ENCODE measurements around the gene SUV39H2. TPM values are rescaled to one million over a fixed set of nuclear protein-coding genes. Genes with fewer than 3 reads are reported as not detected.

Gene SUV39H2, protein sequence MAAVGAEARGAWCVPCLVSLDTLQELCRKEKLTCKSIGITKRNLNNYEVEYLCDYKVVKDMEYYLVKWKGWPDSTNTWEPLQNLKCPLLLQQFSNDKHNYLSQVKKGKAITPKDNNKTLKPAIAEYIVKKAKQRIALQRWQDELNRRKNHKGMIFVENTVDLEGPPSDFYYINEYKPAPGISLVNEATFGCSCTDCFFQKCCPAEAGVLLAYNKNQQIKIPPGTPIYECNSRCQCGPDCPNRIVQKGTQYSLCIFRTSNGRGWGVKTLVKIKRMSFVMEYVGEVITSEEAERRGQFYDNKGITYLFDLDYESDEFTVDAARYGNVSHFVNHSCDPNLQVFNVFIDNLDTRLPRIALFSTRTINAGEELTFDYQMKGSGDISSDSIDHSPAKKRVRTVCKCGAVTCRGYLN
- 10 to 100 TPM; 19.6 to 22.0 (median 21.6) TPM for total RNA-seq

- H3K27me3 Mint-ChIP-seq (ENCODE audit: low read depth), result no peaks in the 10 kb centered on the region
- peaks cover 5% of the 10 kb centered on the region for H3K36me3 Mint-ChIP-seq (ENCODE audit: insufficient read depth)
- peak within 1 kb of the TSS; percentile 96 for H3K4me3 Mint-ChIP-seq
- H3K4me1 Mint-ChIP-seq (ENCODE audit: low read depth), result peaks cover 32% of the 10 kb centered on the region
- no peaks in the 10 kb centered on the region for H3K9me3 Mint-ChIP-seq
- DNase-seq (peak; percentile 92), ATAC-seq (peak; percentile 95 to 96)
Observed at GRCh38 chr10:14878266-14879123, at the start of gene SUV39H2. SUV39H2 (plus strand) TSS chr10:14878866; CDS start chr10:14878889, 23 bp downstream.

DNA sequence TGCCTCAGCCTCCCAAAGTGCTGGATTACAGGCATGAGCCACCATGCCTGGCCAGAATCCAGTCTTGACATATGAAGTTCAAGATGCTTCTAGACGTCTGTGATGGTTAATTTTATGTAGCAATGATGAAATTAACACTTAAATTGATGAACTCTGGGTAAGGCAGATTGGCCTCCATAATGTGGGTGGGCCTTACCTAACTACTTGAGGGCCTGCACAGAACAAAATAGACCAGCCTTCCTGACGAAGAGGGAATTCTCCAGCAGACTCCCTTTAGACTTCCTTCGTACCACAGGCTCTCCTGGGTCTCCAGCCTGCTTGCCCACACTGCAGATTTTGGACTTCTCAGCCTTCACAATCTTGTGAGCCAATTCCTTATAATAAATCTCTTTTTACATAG, 45.6 kb upstream of the SUV39H2 start:
- Mint-ChIP-seq H3K27me3 (ENCODE audit: low read depth) (no peaks in the 10 kb centered on the region), H3K36me3 (ENCODE audit: insufficient read depth) (peaks cover 3% of the 10 kb centered on the region), H3K4me3 (no peak overlapping the region), H3K4me1 (ENCODE audit: low read depth) (peaks cover 7% of the 10 kb centered on the region), H3K9me3 (no peaks in the 10 kb centered on the region)
- DNase-seq (no peak), ATAC-seq (no peak)

DNA sequence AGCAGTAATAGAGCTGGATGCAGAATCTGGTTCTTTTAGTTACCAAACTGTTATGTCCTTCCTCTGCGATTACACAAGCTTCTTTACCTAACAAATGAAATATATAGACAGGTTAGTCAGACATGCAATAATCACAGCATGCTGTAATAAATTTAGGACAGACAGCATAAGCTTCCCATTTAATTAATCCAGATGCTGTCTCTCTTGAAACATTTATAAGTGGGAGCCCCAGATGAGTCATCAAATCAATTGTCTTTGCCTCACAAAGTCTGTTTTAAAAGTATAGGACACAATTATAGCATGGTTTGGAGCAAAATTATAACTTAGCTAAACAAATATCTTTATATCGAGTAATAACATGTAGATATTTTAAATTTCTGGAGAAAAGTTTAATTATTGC, 42.5 kb upstream of the SUV39H2 start:
- H3K36me3 Mint-ChIP-seq (ENCODE audit: insufficient read depth), result peaks cover 16% of the 10 kb centered on the region
- H3K4me3 Mint-ChIP-seq, result no peak overlapping the region
- ATAC-seq, result no peak
- H3K9me3 Mint-ChIP-seq, result no peaks in the 10 kb centered on the region
- DNase-seq, result no peak
- peaks cover 18% of the 10 kb centered on the region for H3K4me1 Mint-ChIP-seq (ENCODE audit: low read depth)
- no peaks in the 10 kb centered on the region for H3K27me3 Mint-ChIP-seq (ENCODE audit: low read depth)

- no peaks in the 10 kb centered on the region for H3K27me3 Mint-ChIP-seq (ENCODE audit: low read depth)
- peak overlapping the region; percentile 96 for H3K4me3 Mint-ChIP-seq
- H3K9me3 Mint-ChIP-seq, result no peaks in the 10 kb centered on the region
- DNase-seq (no peak), ATAC-seq (no peak)
- peaks cover 18% of the 10 kb centered on the region for H3K4me1 Mint-ChIP-seq (ENCODE audit: low read depth)
- H3K36me3 Mint-ChIP-seq (ENCODE audit: insufficient read depth), result peaks cover 20% of the 10 kb centered on the region
Observed at GRCh38 chr10:14837003-14837756, 41.5 kb upstream of the SUV39H2 start.

GRCh38 chr10:14837757-14838581, 40.7 kb upstream of the SUV39H2 start, which contains the start of the genes CDNF, HSPA14 and MSANTD7:
CDNF (minus strand) TSS chr10:14838037; CDS start chr10:14837946, 91 bp downstream.
HSPA14 (plus strand) TSS chr10:14838306; CDS start chr10:14838403, 97 bp downstream.
MSANTD7 (plus strand) TSS chr10:14838306; CDS start chr10:14842285, 3,979 bp downstream.
- H3K9me3 Mint-ChIP-seq, result no peaks in the 10 kb centered on the region
- peaks cover 18% of the 10 kb centered on the region for H3K4me1 Mint-ChIP-seq (ENCODE audit: low read depth)
- ATAC-seq (peak; percentile 93 to 94), DNase-seq (peak; percentile 99)
- no peaks in the 10 kb centered on the region for H3K27me3 Mint-ChIP-seq (ENCODE audit: low read depth)
- peak within 1 kb of the TSS; percentile 96 for H3K4me3 Mint-ChIP-seq
- H3K36me3 Mint-ChIP-seq (ENCODE audit: insufficient read depth), result peaks cover 19% of the 10 kb centered on the region

DNA sequence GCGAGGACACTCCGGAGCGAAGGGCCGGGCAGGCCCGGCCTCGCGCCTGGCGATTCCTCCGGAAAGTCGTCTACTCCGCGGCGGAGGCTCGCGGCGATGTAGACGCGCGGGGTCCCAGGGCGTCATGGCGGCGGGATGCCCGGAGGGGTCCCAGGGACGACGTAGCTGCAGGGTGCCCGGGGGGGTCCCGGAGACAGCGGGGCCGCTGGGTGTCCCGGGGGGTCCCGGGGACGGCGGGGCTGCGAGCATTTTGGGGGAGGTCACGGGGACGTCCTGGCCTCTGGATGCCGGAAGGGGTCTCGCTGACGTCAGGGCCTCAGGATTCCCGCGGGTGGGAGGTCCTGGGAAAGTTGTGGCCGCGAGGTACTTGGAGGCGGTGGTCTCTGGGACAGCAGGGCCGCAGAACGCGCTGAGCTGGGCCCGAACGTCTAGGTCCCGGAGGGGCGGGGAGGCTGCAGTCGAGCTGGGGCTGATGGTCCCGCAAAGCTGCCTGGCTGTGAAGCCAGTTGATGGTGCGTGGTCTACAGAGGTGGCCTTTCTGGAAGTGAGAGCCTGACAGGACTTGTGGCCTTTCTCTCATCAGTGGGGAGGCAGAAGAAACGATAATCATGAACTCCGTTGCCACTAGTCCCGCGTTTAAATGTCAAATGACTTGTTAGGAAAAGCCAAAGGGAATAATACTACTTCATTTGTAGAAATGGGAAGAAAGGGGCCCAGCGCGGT, 39.9 kb upstream of the SUV39H2 start:
- Mint-ChIP-seq H3K27me3 (ENCODE audit: low read depth) (no peaks in the 10 kb centered on the region), H3K4me1 (ENCODE audit: low read depth) (peaks cover 18% of the 10 kb centered on the region), H3K4me3 (peak overlapping the region; percentile 96), H3K9me3 (no peaks in the 10 kb centered on the region), H3K36me3 (ENCODE audit: insufficient read depth) (peaks cover 19% of the 10 kb centered on the region)
- DNase-seq (peak; percentile 11), ATAC-seq (peak; percentile 7 to 8)

DNA sequence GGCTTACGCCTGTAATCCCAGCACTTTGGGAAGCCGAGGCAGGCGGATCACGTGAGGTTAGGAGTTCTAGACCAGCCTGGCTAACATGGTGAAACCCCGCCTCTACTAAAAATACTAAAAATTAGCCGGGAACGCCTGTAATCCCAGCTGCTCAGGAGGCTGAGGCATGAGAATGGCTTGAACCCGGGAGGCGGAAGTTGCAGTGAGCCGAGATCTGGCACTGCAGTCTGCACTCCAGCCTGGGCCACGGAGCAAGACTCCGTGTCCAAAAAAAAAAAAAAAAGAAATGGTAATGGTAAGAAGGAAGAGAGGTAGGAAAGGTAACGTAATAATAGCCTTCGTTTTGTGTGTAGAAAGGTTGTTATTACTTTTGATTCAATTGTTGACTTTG, 39.4 kb upstream of the SUV39H2 start:
- Mint-ChIP-seq H3K27me3 (ENCODE audit: low read depth) (no peaks in the 10 kb centered on the region), H3K36me3 (ENCODE audit: insufficient read depth) (peaks cover 22% of the 10 kb centered on the region)

GRCh38 chr10:14840178-14840577, 38.5 kb upstream of the SUV39H2 start:
- Mint-ChIP-seq H3K9me3 (no peaks in the 10 kb centered on the region), H3K36me3 (ENCODE audit: insufficient read depth) (peaks cover 29% of the 10 kb centered on the region), H3K4me3 (peak overlapping the region; percentile 67), H3K27me3 (ENCODE audit: low read depth) (no peaks in the 10 kb centered on the region), H3K4me1 (ENCODE audit: low read depth) (peaks cover 19% of the 10 kb centered on the region)
- DNase-seq (no peak), ATAC-seq (no peak)

More for the DNA sequence above, 39.4 kb upstream of the SUV39H2 start:
- H3K4me1 Mint-ChIP-seq (ENCODE audit: low read depth), result peaks cover 18% of the 10 kb centered on the region
- H3K4me3 Mint-ChIP-seq, result peak overlapping the region; percentile 96
- no peak for DNase-seq
- no peaks in the 10 kb centered on the region for H3K9me3 Mint-ChIP-seq
- no peak for ATAC-seq

DNA sequence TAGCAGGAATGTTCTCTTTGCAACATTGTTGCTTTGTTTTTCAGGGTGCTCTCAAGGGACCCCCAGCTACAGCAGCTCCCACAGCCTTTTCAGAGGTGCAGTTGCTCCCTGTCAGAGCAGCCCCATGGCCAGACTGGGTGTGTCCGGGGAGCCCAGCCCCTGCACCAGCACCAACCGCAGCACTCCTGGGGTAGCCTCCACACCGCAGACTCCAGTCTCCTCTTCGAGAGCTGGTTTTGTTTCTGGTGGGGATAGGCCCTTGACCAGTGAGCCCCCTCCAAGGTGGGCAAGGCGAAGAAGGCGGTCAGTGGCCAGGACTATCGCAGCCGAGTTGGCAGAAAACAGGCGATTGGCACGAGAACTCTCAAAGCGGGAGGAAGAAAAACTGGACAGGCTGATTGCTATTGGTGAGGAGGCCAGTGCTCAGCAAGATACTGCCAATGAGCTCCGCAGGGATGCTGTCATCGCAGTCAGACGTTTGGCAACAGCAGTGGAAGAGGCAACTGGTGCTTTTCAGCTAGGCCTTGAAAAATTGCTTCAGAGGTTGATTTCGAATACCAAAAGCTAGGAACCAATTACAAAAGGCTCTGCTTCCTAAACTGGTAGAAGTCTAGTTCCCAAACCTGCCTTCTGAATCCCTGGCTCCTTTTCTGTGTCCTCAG, 35.2 kb upstream of the SUV39H2 start:
- DNase-seq (no peak), ATAC-seq (no peak)
- Mint-ChIP-seq H3K4me3 (no peak overlapping the region), H3K36me3 (ENCODE audit: insufficient read depth) (peaks cover 32% of the 10 kb centered on the region), H3K9me3 (no peaks in the 10 kb centered on the region), H3K4me1 (ENCODE audit: low read depth) (peaks cover 13% of the 10 kb centered on the region), H3K27me3 (ENCODE audit: low read depth) (no peaks in the 10 kb centered on the region)

DNA sequence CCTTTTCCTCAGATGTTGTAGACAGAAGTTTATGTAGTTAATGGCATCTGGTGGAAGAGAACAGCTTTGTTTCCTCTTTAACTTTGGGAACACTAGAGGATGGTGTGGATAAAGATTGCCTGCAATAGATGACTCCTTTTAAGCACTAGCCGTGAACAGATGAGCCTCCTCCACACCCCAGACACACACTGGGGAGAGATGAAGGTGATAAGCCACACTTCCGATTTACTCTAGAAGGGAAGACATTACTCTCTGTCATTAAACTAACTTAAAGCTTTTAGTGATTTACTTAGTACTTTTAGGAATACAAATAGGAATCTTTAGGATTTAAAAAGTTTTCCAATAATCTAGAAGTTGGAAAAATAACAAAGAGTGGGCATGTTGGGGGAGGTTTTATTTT, 33.7 kb upstream of the SUV39H2 start:
- Mint-ChIP-seq H3K9me3 (no peaks in the 10 kb centered on the region), H3K4me1 (ENCODE audit: low read depth) (peaks cover 7% of the 10 kb centered on the region), H3K4me3 (no peak overlapping the region), H3K27me3 (ENCODE audit: low read depth) (no peaks in the 10 kb centered on the region), H3K36me3 (ENCODE audit: insufficient read depth) (peaks cover 32% of the 10 kb centered on the region)
- ATAC-seq (no peak), DNase-seq (no peak)

- no peak overlapping the region for H3K4me3 Mint-ChIP-seq
- no peaks in the 10 kb centered on the region for H3K9me3 Mint-ChIP-seq
- no peaks in the 10 kb centered on the region for H3K4me1 Mint-ChIP-seq (ENCODE audit: low read depth)
- ATAC-seq (no peak), DNase-seq (no peak)
- peaks cover 35% of the 10 kb centered on the region for H3K36me3 Mint-ChIP-seq (ENCODE audit: insufficient read depth)
- H3K27me3 Mint-ChIP-seq (ENCODE audit: low read depth), result no peaks in the 10 kb centered on the region
Observed at GRCh38 chr10:14852236-14852635, 26.4 kb upstream of the SUV39H2 start.

- Mint-ChIP-seq H3K4me3 (no peak overlapping the region), H3K36me3 (ENCODE audit: insufficient read depth) (peaks cover 46% of the 10 kb centered on the region), H3K4me1 (ENCODE audit: low read depth) (no peaks in the 10 kb centered on the region), H3K9me3 (no peaks in the 10 kb centered on the region), H3K27me3 (ENCODE audit: low read depth) (no peaks in the 10 kb centered on the region)
- DNase-seq, result no peak
- no peak for ATAC-seq
Observed at GRCh38 chr10:14855453-14855852, 23.2 kb upstream of the SUV39H2 start.
